ENCODE measurements around the gene TPCN2.

- TF ChIP-seq, protein P1, sequence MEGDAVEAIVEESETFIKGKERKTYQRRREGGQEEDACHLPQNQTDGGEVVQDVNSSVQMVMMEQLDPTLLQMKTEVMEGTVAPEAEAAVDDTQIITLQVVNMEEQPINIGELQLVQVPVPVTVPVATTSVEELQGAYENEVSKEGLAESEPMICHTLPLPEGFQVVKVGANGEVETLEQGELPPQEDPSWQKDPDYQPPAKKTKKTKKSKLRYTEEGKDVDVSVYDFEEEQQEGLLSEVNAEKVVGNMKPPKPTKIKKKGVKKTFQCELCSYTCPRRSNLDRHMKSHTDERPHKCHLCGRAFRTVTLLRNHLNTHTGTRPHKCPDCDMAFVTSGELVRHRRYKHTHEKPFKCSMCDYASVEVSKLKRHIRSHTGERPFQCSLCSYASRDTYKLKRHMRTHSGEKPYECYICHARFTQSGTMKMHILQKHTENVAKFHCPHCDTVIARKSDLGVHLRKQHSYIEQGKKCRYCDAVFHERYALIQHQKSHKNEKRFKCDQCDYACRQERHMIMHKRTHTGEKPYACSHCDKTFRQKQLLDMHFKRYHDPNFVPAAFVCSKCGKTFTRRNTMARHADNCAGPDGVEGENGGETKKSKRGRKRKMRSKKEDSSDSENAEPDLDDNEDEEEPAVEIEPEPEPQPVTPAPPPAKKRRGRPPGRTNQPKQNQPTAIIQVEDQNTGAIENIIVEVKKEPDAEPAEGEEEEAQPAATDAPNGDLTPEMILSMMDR (IDR thresholded peaks at IDR 0.05): no peak
- TF ChIP-seq POLR2A (IDR thresholded peaks at IDR 0.05): no peak
Measured at GRCh38 chr11:69148806-69149205, 100.1 kb downstream of the TPCN2 start.
